Motor neuron (in vitro differentiated cells): ENCODE data around the gene EGR4. TPM values are rescaled to one million over a fixed set of nuclear protein-coding genes. Genes with fewer than 3 reads are reported as not detected.

Experiments used
- ATAC-seq, 8 experiments: fragments of 200-7000 bp; cut with Tn5 transposase; replicated peaks in 6 of 8; 2 replicates each; pipeline ENCODE4 v1.8.0; 2021; ENCODE audit warnings: mild to moderate bottlenecking in 8 of 8, moderate library complexity in 8 of 8
- H3K27ac ChIP-seq, 2 donors: fragments of 250-450 bp; sonication (Bioruptor Pico); 2 replicates each; pipeline ENCODE4 v1.9.0; 2021; ENCODE audit warnings: antibody characterized with exemption in 2 of 2, mild to moderate bottlenecking in 2 of 2, moderate library complexity in 1 of 2
- H3K4me1 ChIP-seq, 2 donors: fragments of 250-450 bp; sonication (Bioruptor Pico); replicated peaks in 1 of 2; 2 replicates each; pipeline ENCODE4 v1.6.1; 2021; ENCODE audit warnings: antibody characterized with exemption in 2 of 2, mild to moderate bottlenecking in 2 of 2, moderate library complexity in 1 of 2
- H3K4me3 ChIP-seq, 5 donors: fragments of 250-450 bp; sonication (Bioruptor Pico); 2 replicates each; pipeline ENCODE4 v1.9.0; 2021; ENCODE audit warnings: antibody characterized with exemption in 5 of 5, mild to moderate bottlenecking in 5 of 5, moderate library complexity in 4 of 5
- WGBS, 10 experiments: fragments of 450-650 bp; shearing (Covaris generic); methylation state at CpG; one replicate each; pipeline ENCODE4 v1.0.0; 2022; 5-methylcytosine and 5-hydroxymethylcytosine counted together
- in situ Hi-C, 9 experiments: fragments of 400-800 bp; cut with MboI; loops; one replicate each; pipeline ENCODE4 v1.15.0; 2021; ENCODE audit warnings: low sequenced_read_pairs in 9 of 9, low pct_unique_long_range_greater_than_20kb in 2 of 9; ENCODE audit not compliant: unreplicated experiment in 9 of 9
- total RNA-seq, 8 experiments: library from RNA; unstranded; fragments of 300-600 nt; gene quantifications; 2 replicates each; pipeline versions ENCODE4 v1.2.3 to v1.2.4, GENCODE V29; 2022

The EGR4 gene
- total RNA-seq, 8 experiments from 2014 or later: 0.09 to 0.47 (median 0.24) TPM; not detected in 4

DNA sequence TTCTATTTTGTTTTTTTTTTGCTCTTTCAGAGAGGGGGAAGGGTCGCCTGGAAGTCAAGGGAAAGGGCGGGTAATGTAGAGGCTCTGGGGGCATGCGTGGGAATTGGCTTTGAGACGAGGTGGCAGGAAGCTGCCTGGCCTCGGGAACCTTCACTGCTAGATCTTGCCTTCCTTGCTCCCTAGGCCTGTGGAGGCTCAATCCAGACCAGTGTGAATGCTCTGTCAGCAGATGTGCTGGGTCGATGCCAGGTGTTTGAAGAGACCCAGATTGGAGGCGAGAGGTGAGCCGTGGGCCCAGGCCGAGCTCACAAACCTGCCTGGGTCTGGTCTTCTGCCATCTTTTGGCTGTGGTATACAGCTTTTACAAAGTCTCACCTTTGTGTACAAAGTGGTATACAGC lies 43.7 kb downstream of the EGR4 start:
- H3K27ac ChIP-seq: no peak overlapping the region
- no peak for ATAC-seq
- WGBS, 10 experiments: 35 to 100% (median 78%) methylated on average over 2 to 7 of the region's 9 CpGs; no CpG with 5 or more reads in 6 of the 10 experiments

DNA sequence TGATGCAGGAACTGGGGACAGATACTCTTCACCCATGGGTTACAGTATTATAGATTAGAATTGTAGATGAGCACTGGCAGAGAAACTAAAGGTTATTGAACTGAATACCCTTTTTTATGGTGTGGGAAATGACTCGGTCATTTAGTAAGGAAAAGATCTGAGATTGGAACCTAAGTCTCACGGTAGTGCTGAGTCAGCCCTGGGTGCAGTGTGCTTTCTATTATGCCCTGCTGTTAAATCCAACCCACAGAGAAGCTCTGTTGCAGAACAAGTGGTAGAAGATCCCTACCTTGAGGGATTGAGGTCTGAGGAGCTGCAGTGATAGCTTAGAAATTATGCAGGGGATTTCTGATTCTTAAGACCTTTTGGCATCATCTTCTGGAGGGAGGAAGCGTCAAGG lies 46.5 kb downstream of the EGR4 start:
- in situ Hi-C loops: no loop called here
- WGBS, 10 experiments: 57 to 100% (median 81%) methylated on average over 1 to 3 of the region's 3 CpGs; no CpG with 5 or more reads in 3 of the 10 experiments

More for the DNA sequence above, 43.7 kb downstream of the EGR4 start:
- in situ Hi-C loops: no loop called here
- no peaks in the 10 kb centered on the region for H3K4me1 ChIP-seq
- no peak overlapping the region for H3K4me3 ChIP-seq

DNA sequence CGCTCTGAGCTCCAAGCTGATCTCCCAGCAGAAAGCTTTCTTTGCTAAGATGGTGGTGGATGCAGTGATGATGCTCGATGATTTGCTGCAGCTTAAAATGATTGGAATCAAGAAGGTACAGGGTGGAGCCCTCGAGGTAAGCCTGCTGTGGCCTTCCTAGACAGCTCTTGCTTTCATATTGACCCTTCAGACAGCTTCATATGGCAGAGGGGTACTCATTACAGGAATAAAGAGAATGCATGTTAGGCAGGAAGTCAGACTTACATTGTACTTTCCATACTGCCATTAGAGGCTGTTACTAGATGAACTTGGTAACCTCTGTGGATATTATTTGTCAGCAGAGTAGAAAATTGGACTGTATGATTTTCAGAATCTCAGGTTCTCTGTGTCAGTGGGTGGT lies 48.8 kb downstream of the EGR4 start:
- no peak for ATAC-seq
- Histone ChIP-seq H3K27ac (no peak overlapping the region), H3K4me3 (no peak overlapping the region), H3K4me1 (no peaks in the 10 kb centered on the region)
- in situ Hi-C loops: no loop called here
- 92 to 100% (median 100%) methylated on average over 1 to 3 of the region's 3 CpGs; no CpG with 5 or more reads in 4 of the 10 experiments for WGBS, 10 experiments

More for the DNA sequence above, 46.5 kb downstream of the EGR4 start:
- Histone ChIP-seq H3K4me3 (no peak overlapping the region), H3K4me1 (no peaks in the 10 kb centered on the region), H3K27ac (no peak overlapping the region)
- ATAC-seq: no peak

DNA sequence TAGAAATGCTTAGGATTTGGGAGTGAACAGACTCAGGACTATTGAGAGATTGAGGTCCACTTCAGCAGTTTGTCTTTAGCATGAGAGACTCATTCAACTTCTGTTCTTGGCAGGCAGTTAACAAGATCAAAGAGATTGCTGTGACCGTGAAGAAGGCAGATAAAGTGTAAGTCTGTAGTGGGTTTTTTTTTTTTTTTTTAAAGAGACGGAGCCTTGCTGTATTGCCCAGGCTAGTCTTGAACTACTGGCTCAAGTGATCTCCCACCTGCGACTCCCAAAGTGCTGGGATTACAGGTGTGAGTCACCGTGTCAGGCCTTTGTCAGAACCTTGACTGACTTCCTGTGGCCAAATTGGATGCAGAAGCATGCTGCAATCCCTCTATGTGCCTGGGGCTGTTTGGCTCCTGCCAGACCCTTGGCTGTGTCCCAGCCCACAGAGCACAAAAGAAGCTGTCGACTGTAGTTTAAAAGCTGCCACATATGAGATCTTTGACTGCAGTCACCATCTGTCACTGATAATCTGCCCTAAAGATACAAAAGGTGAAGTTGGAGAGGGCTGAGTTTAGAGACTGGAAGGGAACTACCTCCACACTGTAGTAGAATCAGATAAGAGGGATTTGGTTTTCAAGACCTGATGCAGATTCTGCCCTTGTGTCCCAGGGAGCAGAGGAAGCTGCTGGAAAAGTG lies 49.3 kb downstream of the EGR4 start:
- WGBS, 10 experiments: 50 to 90% (median 66%) methylated on average over 1 to 4 of the region's 5 CpGs; no CpG with 5 or more reads in 2 of the 10 experiments
- Histone ChIP-seq H3K4me1 (no peaks in the 10 kb centered on the region), H3K27ac (no peak overlapping the region), H3K4me3 (no peak overlapping the region)
- peak in 3 of 8 experiments; percentile 82 to 97 (median 89) for ATAC-seq
- in situ Hi-C loops: no loop called here

Other genes with a start within 250 kb of the EGR4 start
- 10 to 100 TPM in 5 of 8 experiments, 1 to 10 TPM in 3; 6.4 to 35.6 (median 16.0) TPM for gene SFXN5, start 221.8 kb downstream of the EGR4 start, total RNA-seq
- gene RAB11FIP5, start 180.6 kb downstream of the EGR4 start, total RNA-seq: 10 to 100 TPM in 5 of 8 experiments, 1 to 10 TPM in 3; 5.4 to 19.0 (median 11.1) TPM
- under 1 TPM in 7 of 8 experiments, not detected in 1; 0.13 to 0.70 (median 0.16) TPM for gene NOTO, start 91.0 kb downstream of the EGR4 start, total RNA-seq
- 10 to 100 TPM; 21.2 to 34.2 (median 24.1) TPM for gene SMYD5, start 79.3 kb downstream of the EGR4 start, total RNA-seq
- gene PRADC1, start 60.3 kb downstream of the EGR4 start, total RNA-seq: 10 to 100 TPM; 13.2 to 19.5 (median 16.0) TPM
- 100 to 1,000 TPM; 230 to 423 (median 329) TPM for gene CCT7, start 59.2 kb downstream of the EGR4 start, total RNA-seq
- 1 to 10 TPM; 3.9 to 7.6 (median 5.6) TPM for gene FBXO41, start 9.1 kb downstream of the EGR4 start, total RNA-seq
- gene ALMS1, start 92.3 kb upstream of the EGR4 start, total RNA-seq: 10 to 100 TPM in 7 of 8 experiments, 1 to 10 TPM in 1; 8.1 to 60.2 (median 39.2) TPM